Thoracic aorta (tissue), 2 donors: ENCODE data around the gene HOXA6. TPM values are rescaled to one million over a fixed set of nuclear protein-coding genes. Genes with fewer than 3 reads are reported as not detected.

Experiments used
- ATAC-seq: fragments of 150-250 bp; one replicate; pipeline ENCODE4 v1.8.0; 2017; ENCODE audit warnings: low read depth; ENCODE audit not compliant: insufficient number of reproducible peaks, low FRiP score
- DNase-seq: peaks from one replicate; pipeline ENCODE4 v3.0.0-alpha.2; 2020; ENCODE audit warnings: low spot score
- H3K27ac ChIP-seq, 2 donors: fragments of 200-600 bp; sonication (generic); 1 replicate in 1 of 2; 2 replicates in 1 of 2; pipeline ENCODE4 v1.5.1; 2016; ENCODE audit warnings: mild to moderate bottlenecking in 2 of 2, moderate library complexity in 2 of 2
- H3K27me3 ChIP-seq: fragments of 200-600 bp; sonication (generic); replicated peaks from 2 replicates; pipeline ENCODE4 v1.6.0; 2016; ENCODE audit warnings: mild to moderate bottlenecking; ENCODE audit not compliant: insufficient read depth
- H3K36me3 ChIP-seq: fragments of 200-600 bp; sonication (generic); one replicate; pipeline ENCODE4 v1.5.1; 2016
- H3K4me1 ChIP-seq, 2 donors: fragments of 200-600 bp; sonication (generic); 1 replicate in 1 of 2; 2 replicates in 1 of 2; pipeline versions ENCODE4 v1.5.1 to v1.6.0; 2016; ENCODE audit warnings: low read depth in 2 of 2, mild to moderate bottlenecking in 1 of 2; ENCODE audit not compliant: control insufficient read depth in 1 of 2
- H3K4me3 ChIP-seq: fragments of 200-600 bp; sonication (generic); 2 replicates; pipeline ENCODE4 v1.5.1; 2016; ENCODE audit warnings: mild to moderate bottlenecking
- H3K9me3 ChIP-seq: fragments of 200-600 bp; sonication (generic); 2 replicates; pipeline ENCODE4 v1.5.1; 2016
- CTCF ChIP-seq: fragments of 200-600 bp; sonication (generic); IDR thresholded peaks from one replicate; pipeline ENCODE4 v1.5.1; 2019; ENCODE audit warnings: antibody characterized with exemption
- total RNA-seq, 2 donors: library from RNA; depleted of rRNA; stranded (reverse); fragments of >200 nt; gene quantifications; one replicate each; pipeline versions ENCODE4 v1.1.0 to v1.2.3, GENCODE V29; 2016

HOXA6 gene
- not detected for total RNA-seq

GRCh38 chr7:27147199-27148030, at the start of gene HOXA6:
TSS of gene HOXA6 (minus strand) at chr7:27147774. CDS start at chr7:27147749, 25 bp downstream.
- TF ChIP-seq CTCF, result no peak
- ATAC-seq (no peak), DNase-seq (no peak)
- H3K27ac ChIP-seq, result peak within 1 kb of the TSS; percentile 64 to 89
- H3K9me3 ChIP-seq, result no peaks in the 10 kb centered on the region
- H3K27me3 ChIP-seq, result no peaks in the 10 kb centered on the region
- peak within 1 kb of the TSS; percentile 71 for H3K4me3 ChIP-seq
- H3K4me1 ChIP-seq, result peaks cover 5 to 40% of the 10 kb centered on the region in 2 donors
- peaks cover 8% of the 10 kb centered on the region for H3K36me3 ChIP-seq

GRCh38 chr7:27196287-27196767, 48.8 kb upstream of the HOXA6 start:
- DNase-seq (peak; percentile 58), ATAC-seq (no peak)
- Histone ChIP-seq H3K36me3 (no peaks in the 10 kb centered on the region), H3K9me3 (no peaks in the 10 kb centered on the region), H3K4me1 (peaks cover 21 to 35% of the 10 kb centered on the region in 2 donors), H3K4me3 (no peak overlapping the region), H3K27me3 (peaks cover 69% of the 10 kb centered on the region), H3K27ac (no peak overlapping the region)
- peak; percentile 71 for TF ChIP-seq CTCF

DNA sequence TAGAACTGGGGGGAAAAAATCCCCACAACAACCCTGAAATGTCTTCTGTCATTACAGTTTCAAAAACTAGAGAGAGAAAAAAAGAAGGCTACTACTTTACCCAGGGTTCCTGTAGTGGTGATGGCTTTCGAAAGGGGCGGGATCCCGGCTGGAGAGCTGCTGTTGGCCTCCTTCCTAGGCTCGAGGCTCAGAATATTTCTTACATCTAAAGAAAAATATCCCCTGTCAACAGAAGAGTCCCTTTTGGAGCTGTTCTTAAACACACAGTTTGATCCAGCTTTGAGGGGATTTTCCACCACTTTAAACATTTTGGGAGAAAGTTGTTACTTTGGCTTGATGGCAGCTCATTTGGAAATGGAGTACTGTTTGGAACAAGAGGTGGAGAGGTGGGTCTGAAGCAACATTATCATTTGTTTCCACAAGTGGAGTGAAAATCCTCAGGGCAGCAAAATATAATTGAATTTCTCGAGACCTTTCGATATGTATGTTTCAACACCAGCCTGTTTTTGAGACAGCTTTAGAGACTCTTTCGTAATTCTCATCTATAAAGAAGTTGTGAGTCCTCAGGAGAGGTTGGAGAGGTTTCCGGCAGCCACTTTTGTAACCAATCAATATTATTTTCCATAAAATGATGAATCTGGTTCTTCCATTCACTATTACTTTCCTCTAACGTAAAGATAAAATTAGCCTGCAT, 47.3 kb upstream of the HOXA6 start:
- Histone ChIP-seq H3K4me1 (peaks cover 11 to 20% of the 10 kb centered on the region in 2 donors), H3K27me3 (peaks cover 60% of the 10 kb centered on the region), H3K9me3 (no peaks in the 10 kb centered on the region), H3K4me3 (no peak overlapping the region), H3K36me3 (no peaks in the 10 kb centered on the region), H3K27ac (no peak overlapping the region)
- ATAC-seq, result no peak
- no peak for DNase-seq
- TF ChIP-seq CTCF, result no peak

DNA sequence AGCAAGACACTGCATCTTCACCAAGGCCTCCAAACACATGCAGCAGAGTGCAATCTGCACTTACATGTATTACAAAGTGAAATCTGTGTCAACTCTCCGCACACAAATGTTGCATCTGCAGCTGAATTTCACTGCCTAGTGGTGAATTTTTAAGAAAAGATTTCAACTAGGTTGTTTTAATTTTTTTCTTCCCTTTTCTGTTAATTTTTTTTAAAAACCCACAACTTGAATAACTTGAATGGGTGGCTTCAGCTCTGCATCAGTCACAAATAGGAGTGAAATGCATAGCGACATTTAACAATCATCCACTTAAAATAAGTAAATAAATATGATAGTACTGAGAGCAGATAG, 46.4 kb upstream of the HOXA6 start:
- no peak for ATAC-seq
- Histone ChIP-seq H3K4me3 (no peak overlapping the region), H3K27me3 (peaks cover 59% of the 10 kb centered on the region)

More for the DNA sequence above, 46.4 kb upstream of the HOXA6 start:
- Histone ChIP-seq H3K4me1 (peaks cover 13 to 18% of the 10 kb centered on the region in 2 donors), H3K9me3 (no peaks in the 10 kb centered on the region), H3K36me3 (no peaks in the 10 kb centered on the region), H3K27ac (no peak overlapping the region)
- no peak for DNase-seq
- TF ChIP-seq CTCF, result no peak
